DMS114 treated with DMSO at 0.1 percent for 48 hours (cell line): Measurements from ENCODE around the gene CRISP3.
"Not testable (repeated sequence)": the region's sequence is repeated elsewhere in the genome, so short reads cannot be mapped to it uniquely, and the experiment has no call there.

Experiments
- DNase-seq: peaks from one replicate; lab custom pipeline; 2025; ENCODE audit not compliant: unreplicated experiment; lab: John Stamatoyannopoulos, UW

CRISP3 gene, protein sequence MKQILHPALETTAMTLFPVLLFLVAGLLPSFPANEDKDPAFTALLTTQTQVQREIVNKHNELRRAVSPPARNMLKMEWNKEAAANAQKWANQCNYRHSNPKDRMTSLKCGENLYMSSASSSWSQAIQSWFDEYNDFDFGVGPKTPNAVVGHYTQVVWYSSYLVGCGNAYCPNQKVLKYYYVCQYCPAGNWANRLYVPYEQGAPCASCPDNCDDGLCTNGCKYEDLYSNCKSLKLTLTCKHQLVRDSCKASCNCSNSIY

DNA sequence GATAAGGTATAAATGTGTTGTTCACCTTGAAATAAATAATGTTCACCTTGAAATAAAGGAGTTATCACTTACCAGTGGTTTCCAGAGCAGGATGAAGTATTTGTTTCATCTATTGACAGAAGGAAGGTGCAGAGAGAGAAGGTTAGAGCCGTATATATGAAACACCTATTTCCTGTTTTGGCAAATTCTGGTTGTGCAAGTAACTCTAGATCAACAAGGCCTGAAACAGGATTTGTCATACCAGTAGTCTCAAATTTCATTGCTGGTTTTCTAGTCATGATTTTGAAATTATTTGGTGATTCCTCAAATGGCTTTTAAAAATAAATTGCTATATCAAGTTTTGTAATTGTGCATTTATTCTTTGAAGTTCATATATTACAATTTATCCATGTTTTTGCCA is at the start of gene CRISP3:
CRISP3 (minus strand) TSS at position 130 of the 400 bp plus-strand sequence; CDS start at position 109, 21 bp downstream.
- no peak for DNase-seq

DNA sequence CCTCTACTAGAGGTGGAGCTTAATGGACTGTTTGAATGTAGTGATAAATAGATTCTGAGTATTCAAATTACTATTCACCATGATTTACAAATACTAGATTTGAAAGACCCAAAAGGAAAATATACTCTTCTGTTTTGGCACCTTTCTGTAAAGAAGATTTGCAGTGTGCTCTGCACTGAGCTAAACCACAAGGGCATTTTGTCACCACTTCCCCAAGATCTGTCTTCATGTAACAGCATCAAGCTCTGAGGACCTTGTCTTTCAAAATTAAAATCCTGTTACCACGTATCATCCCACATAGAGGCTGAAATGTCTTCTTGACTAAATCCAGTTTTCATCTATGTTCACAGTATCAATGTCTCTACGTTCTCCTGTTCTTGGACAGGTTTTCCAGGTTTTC is 46.2 kb upstream of the CRISP3 start:
- no peak for DNase-seq

DNA sequence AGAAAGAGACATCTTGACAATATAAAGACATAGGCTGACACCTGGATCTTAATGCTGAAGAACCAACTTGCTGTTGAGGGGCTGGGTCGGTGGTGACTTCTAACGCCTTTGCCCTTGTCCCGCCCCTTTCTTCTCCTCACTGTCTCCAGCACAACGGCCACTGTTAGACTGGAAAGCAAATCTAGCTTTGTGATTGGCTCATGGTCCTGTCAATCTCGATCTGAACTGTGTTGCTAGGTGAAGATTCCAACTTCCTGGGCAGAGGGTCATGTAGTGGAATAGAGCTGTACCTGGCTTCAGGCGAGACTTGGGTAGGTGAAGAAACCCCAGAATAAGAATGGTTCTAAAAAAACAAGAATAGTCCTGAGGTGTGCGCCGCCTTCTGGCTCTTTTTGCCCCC is 43.0 kb upstream of the CRISP3 start, which contains the start of gene PGK2:
PGK2 (minus strand) TSS at position 110 of the 400 bp plus-strand sequence; CDS start at position 12, 98 bp downstream.
- DNase-seq, result no peak

DNA sequence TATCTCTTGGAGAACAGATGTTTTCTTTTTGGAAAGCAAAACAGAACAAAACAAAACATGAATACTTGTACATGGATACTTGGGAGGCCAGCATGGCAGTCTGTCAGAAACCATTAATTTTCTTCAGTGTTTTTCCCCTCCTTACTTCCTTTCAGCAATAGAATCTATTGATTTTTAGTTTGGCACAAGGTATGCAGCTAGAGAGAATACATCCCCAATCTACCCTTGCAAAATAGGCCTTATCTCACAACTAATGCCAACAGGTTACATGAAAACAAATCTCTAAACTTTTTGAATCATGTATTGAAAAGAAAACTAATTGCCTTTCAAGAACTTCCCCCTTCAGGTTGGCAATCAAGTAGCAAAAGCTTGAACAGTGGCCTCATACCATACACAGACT is 40.1 kb upstream of the CRISP3 start:
- no peak for DNase-seq

DNA sequence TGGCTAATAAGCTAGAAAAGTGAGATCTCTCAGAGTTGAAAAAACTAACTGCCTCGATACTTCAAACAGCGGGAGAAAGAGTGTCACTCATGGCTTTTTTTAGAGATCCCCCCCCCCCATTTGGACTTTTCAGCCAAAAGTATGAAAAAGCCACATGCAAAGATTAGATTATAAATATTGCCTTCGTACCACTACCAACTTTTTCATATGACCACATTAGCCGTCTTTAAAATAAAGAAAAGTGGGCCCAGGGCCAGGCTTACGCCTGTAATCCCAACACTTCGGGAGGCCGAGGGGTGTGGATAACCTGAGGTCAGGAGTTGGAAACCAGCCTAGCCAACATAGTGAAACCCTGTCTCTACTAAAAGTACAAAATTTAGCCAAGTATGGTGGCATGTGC is 38.5 kb upstream of the CRISP3 start:
- DNase-seq, result no peak

DNA sequence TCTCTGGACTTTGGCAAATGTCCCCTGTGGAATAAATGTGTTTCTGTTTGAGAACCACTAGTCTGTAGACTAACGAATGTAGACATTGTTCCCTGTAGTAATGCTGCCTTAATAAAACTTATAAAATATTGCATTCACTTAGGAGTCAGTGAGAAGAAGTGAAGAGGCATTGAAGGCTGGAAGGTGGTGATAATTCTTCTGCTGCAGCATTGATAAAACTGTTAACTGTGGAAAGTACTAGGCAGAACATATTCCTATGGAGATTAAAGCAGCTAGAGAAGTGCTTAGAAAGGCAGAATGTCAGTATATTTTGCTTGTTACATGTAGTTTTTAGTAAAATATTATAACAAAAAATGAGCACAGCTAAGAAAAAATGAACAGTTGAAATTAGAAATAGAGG is 38.1 kb upstream of the CRISP3 start:
- DNase-seq, result no peak

DNA sequence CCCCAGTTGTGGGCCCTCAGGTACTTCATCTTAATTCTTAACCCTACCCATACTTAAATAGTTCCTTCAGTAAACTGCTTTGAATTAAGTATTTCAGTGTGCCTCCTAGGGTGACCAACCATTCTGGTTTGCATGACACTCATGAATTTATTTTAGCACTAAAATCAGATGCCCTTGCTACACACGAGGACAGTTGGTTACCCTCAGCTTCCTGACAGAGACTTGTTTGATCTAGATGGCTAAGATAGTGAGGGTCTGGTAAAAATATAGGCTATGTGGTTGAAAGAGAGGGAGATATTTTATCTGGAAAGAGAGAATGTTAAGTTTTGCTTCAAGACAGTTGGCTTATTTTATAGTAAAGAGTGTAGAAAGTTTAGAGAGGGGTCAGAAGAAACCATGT is 32.3 kb upstream of the CRISP3 start:
- no peak for DNase-seq

DNA sequence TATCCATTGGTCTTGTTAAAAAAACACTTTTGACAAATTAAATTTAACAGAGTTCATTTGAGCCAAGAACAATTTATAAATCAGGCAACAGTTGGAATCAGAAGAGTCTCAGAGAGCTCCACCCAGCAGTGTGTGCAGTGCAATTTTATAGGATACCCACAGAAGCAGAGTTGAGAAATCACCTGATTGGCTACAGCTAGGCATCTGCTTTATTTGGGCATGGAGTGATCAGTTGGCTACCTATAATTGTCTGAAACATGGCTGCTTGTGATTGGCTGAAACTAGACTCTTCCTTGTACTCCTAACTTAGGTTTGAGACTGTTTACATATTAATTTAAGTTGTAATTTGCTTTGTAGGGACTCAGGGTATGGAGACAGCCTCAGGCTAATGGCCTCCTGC is 30.9 kb upstream of the CRISP3 start:
- DNase-seq, result no peak

DNA sequence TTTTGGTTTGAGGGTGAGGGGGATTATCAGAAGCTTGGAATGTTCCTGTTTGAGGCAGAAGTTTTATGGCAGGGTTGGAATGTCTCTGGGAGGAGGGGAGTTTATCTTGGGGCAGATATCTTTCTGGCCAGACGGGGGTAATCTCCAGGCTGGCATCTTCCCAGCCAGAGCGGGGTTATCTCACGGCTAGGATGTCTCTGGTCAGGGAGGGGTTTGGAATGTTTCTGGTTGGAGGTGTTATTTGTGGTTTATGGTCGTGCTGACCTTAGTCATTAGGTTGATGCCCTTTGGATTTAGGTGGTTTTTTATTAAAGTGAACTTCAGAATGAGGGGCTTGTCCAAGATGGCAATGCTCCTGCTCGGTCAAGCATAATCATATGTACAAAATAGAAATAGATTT is 28.1 kb upstream of the CRISP3 start:
- DNase-seq, result no peak

DNA sequence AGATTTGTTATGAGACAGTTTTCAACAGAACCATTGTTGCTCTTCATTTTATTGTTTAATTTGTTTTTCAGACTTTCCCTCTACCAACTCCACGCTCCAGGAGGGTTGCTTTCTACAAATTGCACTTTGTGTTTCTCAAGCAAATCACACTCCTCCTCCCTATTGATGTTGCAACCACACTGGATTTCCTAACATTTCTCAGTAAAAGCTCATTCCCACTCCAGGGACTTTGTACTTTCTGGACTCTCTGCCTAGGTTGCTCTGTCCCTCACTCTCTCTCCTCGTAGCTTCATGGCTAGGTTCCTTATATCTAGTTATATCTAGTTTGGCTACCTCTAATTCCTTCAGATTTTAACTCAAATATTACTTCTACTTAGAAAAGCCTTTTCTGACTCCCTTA is 22.6 kb upstream of the CRISP3 start:
- DNase-seq, result no peak

DNA sequence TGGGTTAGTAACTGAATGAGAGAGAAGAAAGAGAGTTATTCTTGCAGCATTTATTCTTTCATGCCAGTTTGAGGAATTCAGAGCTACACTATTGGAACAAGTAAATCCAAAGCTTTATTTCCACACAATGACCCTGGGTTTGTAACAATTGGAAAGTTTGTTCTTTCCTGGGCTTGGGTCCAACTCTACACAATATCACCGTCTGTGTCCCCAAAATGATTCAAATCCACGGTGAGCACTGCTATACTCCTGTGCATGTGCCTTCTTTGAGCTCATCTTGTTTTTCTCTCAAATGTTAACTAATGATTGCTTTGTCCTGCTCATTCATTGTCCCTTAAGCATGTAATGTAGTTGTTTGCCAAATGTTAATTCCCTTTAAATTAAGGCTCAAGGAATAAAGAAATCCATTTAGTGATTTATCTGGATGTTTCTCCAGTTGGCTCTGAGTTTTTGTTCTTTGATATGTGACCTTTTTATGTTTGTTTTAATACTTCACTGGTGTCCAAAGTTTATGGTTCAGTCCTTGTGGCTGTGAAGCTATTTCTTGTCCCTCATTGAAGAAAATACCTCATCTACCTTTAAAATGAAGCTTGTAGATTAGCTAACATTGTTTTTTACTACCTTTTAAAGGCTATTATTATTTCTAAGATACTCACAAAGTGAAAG is 20.5 kb upstream of the CRISP3 start:
- DNase-seq, result no peak

DNA sequence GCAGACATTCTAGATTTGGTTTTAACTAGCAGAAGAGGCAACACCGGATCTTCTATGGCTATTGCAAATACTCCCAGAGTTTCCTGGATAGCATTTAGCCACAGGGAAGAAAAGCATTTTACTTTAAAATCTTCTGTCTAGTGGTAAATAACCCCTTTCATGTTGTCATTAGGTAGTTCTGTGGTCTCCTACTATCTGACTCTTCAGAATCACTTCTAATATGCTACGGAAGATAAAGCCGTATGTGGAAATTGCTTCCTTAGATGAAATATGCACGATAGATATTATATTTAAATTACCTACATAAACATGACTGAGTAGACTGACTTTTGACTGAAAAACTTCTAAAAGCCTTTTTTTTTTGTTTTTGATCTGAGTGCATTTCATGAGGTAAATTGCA is 759 bp downstream of the CRISP3 start:
- no peak for DNase-seq

DNA sequence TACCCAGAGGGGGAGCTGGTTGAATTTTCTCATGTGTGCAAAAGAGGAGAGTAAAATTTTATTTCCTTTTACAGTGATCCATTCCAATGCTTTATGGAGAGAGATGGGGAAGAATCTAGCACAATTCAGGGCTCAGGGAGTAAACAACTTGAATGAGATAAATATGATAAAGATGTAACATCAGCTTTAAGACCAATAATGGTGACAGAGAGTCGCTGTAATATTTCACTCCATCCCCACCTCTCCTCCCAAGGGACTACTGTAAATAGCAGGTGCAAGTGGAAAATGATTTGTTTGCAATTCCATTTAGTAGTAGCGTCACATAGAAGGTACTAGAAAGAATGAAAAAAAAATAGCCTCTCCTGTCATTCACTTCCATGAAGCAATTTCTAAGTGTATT is 4.8 kb downstream of the CRISP3 start:
- DNase-seq, result no peak

DNA sequence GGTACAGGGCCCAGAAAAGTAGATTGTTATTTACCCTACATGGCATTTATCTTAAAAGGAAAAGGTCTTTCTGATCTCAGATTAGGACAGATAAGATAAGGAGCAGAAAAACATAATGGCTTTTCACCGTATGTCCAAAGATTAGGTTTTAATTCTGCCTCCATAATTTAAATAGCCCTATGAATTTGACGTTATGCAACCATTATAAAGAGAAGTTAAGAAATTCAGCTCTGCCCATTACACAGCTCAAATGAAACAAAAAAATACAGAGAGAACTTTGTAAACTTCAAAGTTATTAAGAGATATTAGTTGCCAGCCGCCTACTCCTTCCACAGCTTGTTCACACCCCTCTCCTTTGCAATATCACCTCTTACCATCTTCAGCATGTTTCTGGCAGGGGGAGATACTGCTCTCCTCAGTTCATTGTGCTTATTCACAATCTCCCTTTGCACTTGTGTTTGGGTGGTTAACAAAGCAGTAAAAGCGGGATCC is 8.1 kb downstream of the CRISP3 start:
- no peak for DNase-seq

DNA sequence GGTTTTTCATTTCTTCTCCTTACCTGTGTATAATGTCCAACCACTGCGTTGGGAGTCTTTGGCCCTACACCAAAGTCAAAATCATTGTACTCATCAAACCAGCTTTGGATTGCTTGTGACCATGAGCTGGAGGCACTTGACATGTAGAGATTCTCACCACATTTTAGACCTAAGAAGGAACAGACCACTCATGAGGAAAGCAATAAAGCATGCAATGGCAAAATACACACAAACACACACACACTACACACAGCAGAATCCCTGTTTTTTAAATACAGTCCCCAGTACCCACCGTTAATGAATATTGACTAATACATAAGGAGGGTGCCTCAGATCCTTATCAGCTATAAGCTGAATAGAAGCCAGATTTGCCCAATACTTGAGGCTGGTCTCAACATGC is 10.5 kb downstream of the CRISP3 start:
- no peak for DNase-seq

DNA sequence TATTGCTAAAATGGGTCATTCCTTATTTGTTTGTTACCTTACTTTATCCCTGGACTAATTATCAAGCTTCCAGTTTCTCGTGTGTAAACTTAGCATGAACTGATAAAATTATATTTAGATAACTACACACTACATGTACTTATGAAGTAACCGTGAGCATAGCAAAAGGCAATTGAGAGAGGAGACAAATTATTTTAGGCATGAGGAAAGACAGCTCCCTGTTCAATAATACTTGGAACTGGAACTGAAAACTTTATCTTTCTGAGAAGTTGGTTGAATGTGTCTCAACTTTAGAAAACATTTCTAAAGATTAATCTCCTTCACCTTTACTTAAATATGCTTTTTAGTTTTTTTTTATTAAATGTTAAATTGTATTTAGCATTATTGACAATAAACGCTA is 11.4 kb downstream of the CRISP3 start:
- no peak for DNase-seq

DNA sequence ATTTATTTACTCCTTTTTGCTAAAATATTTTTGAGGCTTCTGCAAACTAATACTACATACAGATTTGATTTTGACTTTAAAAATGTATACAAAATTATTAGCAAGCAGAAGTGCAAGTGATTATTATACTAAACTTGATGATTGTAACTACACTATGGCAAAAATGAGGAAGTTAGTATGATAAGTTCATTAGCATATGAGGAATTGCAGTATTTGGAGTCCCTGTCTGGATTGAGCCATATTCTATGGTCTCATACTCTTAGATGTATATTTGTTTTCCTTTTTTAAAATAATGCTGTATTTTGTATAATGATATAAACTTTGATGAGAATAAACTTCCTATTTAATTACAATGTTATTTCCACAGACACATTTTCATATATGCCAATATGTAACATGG is 13.9 kb downstream of the CRISP3 start:
- DNase-seq, result no peak

DNA sequence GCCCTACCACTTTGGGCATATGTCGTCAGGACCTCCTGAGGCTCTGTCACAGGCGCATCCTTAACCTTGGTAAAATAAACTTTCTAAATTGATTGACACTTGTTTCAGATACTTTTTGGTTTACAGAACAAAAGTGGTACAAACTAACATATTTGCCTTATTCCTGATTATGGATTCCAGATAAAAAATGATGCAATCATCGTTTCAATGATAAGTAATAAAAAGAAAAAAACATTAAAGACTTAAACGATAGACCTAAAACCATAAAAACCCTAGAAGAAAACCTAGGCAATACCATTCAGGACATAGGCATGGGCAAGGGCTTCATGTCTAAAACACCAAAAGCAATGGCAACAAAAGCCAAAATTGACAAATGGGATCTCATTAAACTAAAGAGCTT is 20.3 kb downstream of the CRISP3 start:
- DNase-seq, result not testable (repeated sequence)

DNA sequence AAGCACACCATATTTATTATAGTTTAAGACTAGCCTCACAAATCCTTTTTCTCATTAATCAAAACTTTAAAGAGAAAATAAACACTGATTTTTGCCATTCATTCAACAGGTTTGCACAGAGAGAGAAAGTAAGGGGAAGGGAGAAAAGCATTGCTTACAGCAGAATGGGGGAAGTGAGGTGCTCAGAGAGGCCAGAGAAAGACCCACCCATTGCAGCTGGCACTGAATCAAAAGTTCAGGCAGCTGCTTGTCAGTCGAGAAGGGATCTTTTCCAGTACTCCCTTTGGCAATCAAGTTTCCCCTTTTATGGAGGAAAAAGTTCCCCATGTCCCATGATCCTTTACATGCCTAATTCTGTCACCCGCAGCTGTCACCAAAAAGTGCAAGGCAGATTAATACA is 22.9 kb downstream of the CRISP3 start:
- DNase-seq, result no peak

DNA sequence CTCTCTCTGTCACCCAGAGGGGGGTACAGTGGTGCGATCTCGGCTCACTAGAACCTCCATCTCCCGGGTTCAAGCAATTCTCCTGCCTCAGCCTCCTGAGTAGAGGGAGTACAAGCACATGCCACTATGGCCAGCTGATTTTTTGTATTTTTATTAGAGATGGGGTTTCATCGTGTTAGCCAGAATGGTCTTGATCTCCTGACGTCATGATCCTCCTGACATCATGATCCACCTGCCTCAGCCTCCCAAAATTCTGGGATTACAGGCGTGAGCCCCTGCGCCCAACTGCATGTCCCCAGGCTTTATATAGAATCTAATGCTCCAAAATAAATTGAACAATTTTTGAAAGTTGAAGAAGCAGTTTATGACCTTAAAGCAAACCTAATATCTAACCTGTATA is 23.8 kb downstream of the CRISP3 start:
- no peak for DNase-seq

DNA sequence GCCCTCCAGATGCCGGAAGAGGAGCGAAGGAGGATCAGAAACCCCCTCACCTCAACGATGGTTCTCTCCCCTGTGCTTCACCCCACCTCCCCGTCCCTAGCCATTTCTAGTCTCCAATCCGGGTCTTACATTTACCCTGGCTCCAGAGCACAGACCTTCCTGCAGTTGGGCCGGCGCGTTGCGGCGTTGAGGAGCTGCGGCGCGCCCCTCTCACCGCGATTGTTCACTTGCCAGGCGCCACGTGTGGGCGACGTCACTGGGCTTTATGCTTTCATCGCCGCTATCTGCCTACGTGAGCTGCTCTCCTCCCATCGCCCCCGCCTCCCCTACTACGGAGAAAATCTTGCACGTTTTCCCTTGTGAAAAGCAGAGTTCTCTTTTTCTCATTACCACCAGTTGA is 30.8 kb downstream of the CRISP3 start, which contains the start of gene CRISP2:
CRISP2 (minus strand) TSS at position 198 of the 400 bp plus-strand sequence. CDS start 4,347 bp downstream, outside the sequence.
- DNase-seq, result no peak

DNA sequence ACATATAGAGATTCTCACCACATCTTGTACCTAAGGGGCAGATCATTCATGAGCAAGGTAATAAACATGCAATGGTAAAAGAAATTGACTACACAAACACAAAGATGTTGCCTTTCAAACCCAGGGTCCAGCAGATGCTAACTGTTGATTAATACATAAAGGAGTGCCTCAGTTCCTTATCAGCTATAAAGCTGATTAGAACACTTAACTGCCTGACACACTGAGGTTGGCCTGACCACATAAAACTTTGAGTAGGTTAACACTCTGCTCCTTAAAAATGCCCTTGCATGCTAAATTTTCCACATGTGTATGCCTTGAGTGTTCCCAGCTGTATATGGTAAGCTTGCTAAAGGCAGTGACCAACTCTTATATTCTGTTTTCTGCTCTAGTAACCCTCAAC is 45.7 kb downstream of the CRISP3 start:
- DNase-seq, result no peak

DNA sequence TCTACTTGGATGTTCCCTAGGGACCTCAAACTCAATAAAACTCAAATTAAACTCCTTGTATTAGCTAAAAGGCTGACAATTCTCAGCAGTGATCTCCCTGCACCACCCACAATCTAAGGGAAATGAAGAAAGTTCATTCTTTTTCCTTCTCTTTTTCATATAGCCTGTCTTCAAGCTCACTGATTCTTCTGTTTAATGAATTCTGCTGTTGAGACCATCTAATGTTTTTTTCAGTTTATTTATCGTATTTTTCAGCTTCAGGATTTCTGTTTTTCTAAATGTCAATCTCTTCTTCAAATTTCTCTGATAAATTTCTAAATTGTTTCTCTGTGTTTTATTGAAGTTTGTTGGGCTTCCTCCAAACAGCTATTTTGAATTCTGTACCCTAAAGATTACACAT is 50.7 kb downstream of the CRISP3 start:
- DNase-seq, result no peak
